GM23338 (cell line): ENCODE measurements around the gene ZNF775. TPM values are rescaled to one million over a fixed set of nuclear protein-coding genes. Genes with fewer than 3 reads are reported as not detected.

ENCODE experiments used
- ATAC-seq: fragments of 200-7000 bp; cut with Tn5 transposase; 3 replicates; pipeline ENCODE4 v1.9.1; 2020
- DNase-seq: peaks from one replicate; pipeline ENCODE4 v3.0.0-alpha.2; 2015; ENCODE audit warnings: low spot score
- H2AFZ ChIP-seq: fragments of 200-600 bp; sonication (generic); 2 replicates; pipeline ENCODE4 v1.8.0; 2016; ENCODE audit warnings: antibody characterized with exemption, mild to moderate bottlenecking, moderate library complexity
- H3F3A ChIP-seq: fragments of 200-600 bp; sonication (generic); replicated peaks from 2 replicates; pipeline ENCODE4 v1.8.0; 2017; ENCODE audit warnings: antibody characterized with exemption, mixed run types, low read depth
- H3K27ac ChIP-seq: fragments of 200-600 bp; sonication (generic); 2 replicates; pipeline ENCODE4 v1.6.1; 2016; ENCODE audit warnings: low read depth
- H3K27me3 ChIP-seq: fragments of 200-600 bp; sonication (generic); 2 replicates; pipeline ENCODE4 v1.8.0; 2016; ENCODE audit warnings: mild to moderate bottlenecking, mixed run types, moderate library complexity; ENCODE audit not compliant: insufficient read depth
- H3K36me3 ChIP-seq: fragments of 200-600 bp; sonication (generic); 2 replicates; pipeline ENCODE4 v1.8.0; 2016; ENCODE audit warnings: mild to moderate bottlenecking; ENCODE audit not compliant: insufficient read depth
- H3K4me1 ChIP-seq: fragments of 200-600 bp; sonication (generic); 2 replicates; pipeline ENCODE4 v1.8.0; 2016; ENCODE audit warnings: mild to moderate bottlenecking, moderate library complexity; ENCODE audit not compliant: insufficient read depth
- H3K4me2 ChIP-seq: fragments of 200-600 bp; sonication (generic); 2 replicates; pipeline ENCODE4 v1.7.1; 2017; ENCODE audit warnings: mixed run types
- H3K4me3 ChIP-seq: fragments of 200-600 bp; sonication (generic); 2 replicates; pipeline ENCODE4 v1.6.1; 2016; ENCODE audit warnings: mixed run types
- H3K79me2 ChIP-seq: fragments of 200-600 bp; sonication (generic); replicated peaks from 2 replicates; pipeline ENCODE4 v1.8.0; 2017; ENCODE audit warnings: mild to moderate bottlenecking; ENCODE audit not compliant: insufficient read depth
- H3K9me2 ChIP-seq: fragments of 200-600 bp; sonication (generic); 2 replicates; pipeline ENCODE4 v1.8.0; 2017; ENCODE audit not compliant: insufficient read depth
- H4K20me1 ChIP-seq: fragments of 200-600 bp; sonication (generic); replicated peaks from 2 replicates; pipeline ENCODE4 v1.8.0; 2017; ENCODE audit warnings: mild to moderate bottlenecking; ENCODE audit not compliant: insufficient read depth
- H3K27ac Mint-ChIP-seq: 2 replicates; pipeline ENCODE4 v1.8.0; 2020; ENCODE audit warnings: inconsistent platforms, mild to moderate bottlenecking, moderate library complexity, mixed read lengths
- H3K27me3 Mint-ChIP-seq: 3 replicates; pipeline ENCODE4 v1.8.0; 2022; ENCODE audit warnings: low read depth, mild to moderate bottlenecking, moderate library complexity, mixed read lengths, inconsistent platforms; ENCODE audit not compliant: insufficient read depth, poor library complexity
- H3K36me3 Mint-ChIP-seq: 3 replicates; pipeline ENCODE4 v1.8.0; 2021; ENCODE audit warnings: low read depth, mild to moderate bottlenecking, inconsistent platforms, moderate library complexity, mixed read lengths
- H3K4me1 Mint-ChIP-seq: 3 replicates; pipeline ENCODE4 v1.8.0; 2020; ENCODE audit warnings: mild to moderate bottlenecking, inconsistent platforms, mixed read lengths
- H3K4me3 Mint-ChIP-seq: 3 replicates; pipeline ENCODE4 v1.8.0; 2021; ENCODE audit warnings: moderate library complexity, mild to moderate bottlenecking, inconsistent platforms, mixed read lengths
- H3K9me3 Mint-ChIP-seq: 3 replicates; pipeline ENCODE4 v1.8.0; 2020; ENCODE audit warnings: moderate library complexity, mild to moderate bottlenecking, inconsistent platforms, mixed read lengths
- CREB1 ChIP-seq: fragments of 250-450 bp; sonication (Bioruptor Pico); IDR thresholded peaks from 2 replicates; pipeline ENCODE4 v1.5.0; 2020; ENCODE audit warnings: low read depth, mild to moderate bottlenecking, moderate library complexity
- CTCF ChIP-seq, 2 experiments: fragments of 200-600 bp in 1 of 2; sonication (generic) in 1 of 2; conservative IDR thresholded peaks; 2 replicates each; pipeline versions ENCODE4 v1.5.1 to v1.6.1; 2016 to 2017; ENCODE audit warnings: antibody characterized with exemption in 2 of 2, low read depth in 2 of 2, mild to moderate bottlenecking in 2 of 2, moderate library complexity in 1 of 2
- ETS1 ChIP-seq: IDR thresholded peaks from 2 replicates; pipeline ENCODE4 v1.6.1; 2016; ENCODE audit warnings: antibody characterized with exemption
- EZH2 ChIP-seq: fragments of 200-600 bp; sonication (generic); IDR thresholded peaks from one replicate; pipeline ENCODE4 v1.8.0; 2017; ENCODE audit warnings: antibody characterized with exemption, mild to moderate bottlenecking, low read depth; ENCODE audit not compliant: unreplicated experiment
- EZH2phosphoT487 ChIP-seq: fragments of 200-600 bp; sonication (generic); IDR thresholded peaks from one replicate; pipeline ENCODE4 v1.8.1; 2018; ENCODE audit warnings: antibody characterized with exemption; ENCODE audit not compliant: unreplicated experiment
- STAT1 ChIP-seq: IDR thresholded peaks from one replicate; pipeline ENCODE4 v1.6.1; 2016; ENCODE audit warnings: antibody characterized with exemption; ENCODE audit not compliant: unreplicated experiment
- ZNF114 ChIP-seq: fragments of 250-450 bp; sonication (Bioruptor Pico); IDR thresholded peaks from 2 replicates; pipeline ENCODE4 v1.5.0; 2020; ENCODE audit warnings: mild to moderate bottlenecking, moderate library complexity
- ZNF462 ChIP-seq: fragments of 250-450 bp; sonication (Bioruptor Pico); IDR thresholded peaks from 2 replicates; pipeline ENCODE4 v1.5.0; 2020; ENCODE audit warnings: mild to moderate bottlenecking, moderate library complexity
- polyA plus RNA-seq: library from polyadenylated mRNA; unstranded; fragments of >200 nt; fragmentation: Nextera tagmentation; extraction: Ambion mirVana; gene quantifications from 2 replicates; pipeline ENCODE4 v1.2.1, GENCODE V29; 2016
- total RNA-seq: library from RNA; depleted of rRNA; stranded (reverse); fragments of >200 nt; shearing (Covaris generic); gene quantifications from 2 replicates; pipeline ENCODE4 v1.2.3, GENCODE V29; 2014

Gene ZNF775
- total and polyA plus RNA-seq, 2 experiments from 2014 or later, result 4.5 to 38.2 TPM

- Mint-ChIP-seq H3K36me3 (peaks cover 65% of the 10 kb centered on the region), H3K9me3 (no peaks in the 10 kb centered on the region), H3K27me3 (peaks cover 30% of the 10 kb centered on the region), H3K4me3 (no peak overlapping the region), H3K4me1 (peaks cover 70% of the 10 kb centered on the region), H3K27ac (no peak overlapping the region)
- H3K4me2 ChIP-seq, result no peak overlapping the region
- no peaks in the 10 kb centered on the region for H3K9me2 ChIP-seq
- TF ChIP-seq ETS1 (no peak), EZH2 (no peak), CTCF (conservative IDR thresholded peaks at IDR 0.05; ENCODE audit: low read depth in 2 of 2) (no peak), STAT1 (no peak), ZNF462 (CRISPR knock-in tag) (no peak), ZNF114 (CRISPR knock-in tag) (no peak), CREB1 (no peak), EZH2phosphoT487 (no peak)
- peaks cover 4% of the 10 kb centered on the region; the same call in 1 of the 2 replicates for H3K36me3 ChIP-seq
- peaks cover 5% of the 10 kb centered on the region for H3K27me3 ChIP-seq
- H2AFZ ChIP-seq, result no peak overlapping the region
- no peak overlapping the region for H3K4me3 ChIP-seq
- ATAC-seq (no peak), DNase-seq (no peak)
- H3K4me1 ChIP-seq, result peaks cover 40% of the 10 kb centered on the region
- H3F3A ChIP-seq, result peaks cover 22% of the 10 kb centered on the region
- H4K20me1 ChIP-seq, result no peaks in the 10 kb centered on the region; the same call in 1 of the 2 replicates
- H3K27ac ChIP-seq, result no peak overlapping the region
- H3K79me2 ChIP-seq, result peaks cover 34% of the 10 kb centered on the region
Observed at GRCh38 chr7:150337179-150337578, 42.0 kb upstream of the ZNF775 start.
